Esophagus squamous epithelium (tissue), 5 donors: ENCODE measurements around the gene BTBD8. TPM values are rescaled to one million over a fixed set of nuclear protein-coding genes. Genes with fewer than 3 reads are reported as not detected.

ENCODE experiments used
- DNase-seq: peaks from one replicate; lab custom pipeline; 2025; lab: John Stamatoyannopoulos, UW
- H3K27ac ChIP-seq, 4 donors: fragments of 200-600 bp; sonication (generic); one replicate each; pipeline ENCODE4 v1.5.1; 2016 to 2019; ENCODE audit warnings: mild to moderate bottlenecking in 1 of 4
- H3K27me3 ChIP-seq, 4 donors: fragments of 200-600 bp; sonication (generic); 1 replicate in 3 of 4; 2 replicates in 1 of 4; pipeline versions ENCODE4 v1.5.1 to v1.6.0; 2017 to 2021; ENCODE audit warnings: antibody characterized with exemption in 1 of 4
- H3K36me3 ChIP-seq, 3 donors: fragments of 200-600 bp; sonication (generic); one replicate each; pipeline ENCODE4 v1.5.1; 2016 to 2019
- H3K4me1 ChIP-seq, 3 donors: fragments of 200-600 bp; sonication (generic); one replicate each; pipeline ENCODE4 v1.5.1; 2017 to 2019
- H3K4me3 ChIP-seq, 4 donors: fragments of 200-600 bp; sonication (generic); 1 replicate in 3 of 4; 2 replicates in 1 of 4; pipeline ENCODE4 v1.5.1; 2016 to 2019; ENCODE audit warnings: mild to moderate bottlenecking in 2 of 4, moderate library complexity in 1 of 4
- H3K9me3 ChIP-seq, 3 donors: fragments of 200-600 bp; sonication (generic); one replicate each; pipeline ENCODE4 v1.5.1; 2016 to 2019
- POLR2A ChIP-seq, 4 donors: fragments of 450-650 bp; IDR thresholded peaks; one replicate each; pipeline ENCODE4 v1.6.1; 2017; ENCODE audit warnings: antibody characterized with exemption in 4 of 4, mild to moderate bottlenecking in 4 of 4, moderate library complexity in 3 of 4
- WGBS, 2 donors: methylation state at CpG; one replicate each; pipeline ENCODE4 v1.1.5; 2018; 5-methylcytosine and 5-hydroxymethylcytosine counted together
- intact Hi-C: fragments of 100-400 bp; cut with DNase I; formaldehyde crosslinking; loops from one replicate; pipeline ENCODE4 v1.15.0; 2022
- total RNA-seq, 4 donors: library from RNA; depleted of rRNA; stranded (reverse); fragments of >200 nt; gene quantifications; one replicate each; pipeline ENCODE4 v1.1.0, GENCODE V29; 2016
- TF ChIP-seq, protein P1 (sequence below), 6 experiments: fragments of 450-650 bp in 4 of 6; fragments of 200-600 bp in 2 of 6; sonication (generic) in 2 of 6; IDR thresholded peaks; one replicate each; pipeline ENCODE4 v1.5.1; 2016 to 2019; ENCODE audit warnings: antibody characterized with exemption in 6 of 6, mild to moderate bottlenecking in 4 of 6, moderate library complexity in 4 of 6
- donor health status: DM: yes; HTN: yes; CAD: no.

The BTBD8 gene
- total RNA-seq, 4 donors from 2014 or later = 0.83 to 4.0 (median 2.7) TPM

DNA sequence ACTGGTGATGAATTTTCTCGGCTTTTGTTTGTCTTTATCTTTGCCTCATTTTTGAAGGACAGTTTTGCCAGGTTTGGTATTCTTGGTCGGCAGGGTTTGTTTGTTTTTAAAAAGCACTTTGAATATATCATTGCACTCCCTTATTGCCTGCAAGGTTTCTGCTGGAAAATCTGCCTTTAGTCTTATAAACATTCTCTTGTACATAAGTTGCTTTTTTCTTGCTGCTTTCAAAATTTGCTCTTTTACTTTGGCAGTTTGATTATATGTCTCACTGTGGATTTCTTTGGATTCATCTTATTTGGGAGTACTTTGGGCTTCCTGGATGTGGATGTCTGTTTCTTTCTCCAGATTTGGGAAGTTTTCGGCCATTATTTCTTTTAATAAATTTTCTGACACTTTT, 79.4 kb downstream of the BTBD8 start:
- Histone ChIP-seq H3K4me3 (no peak overlapping the region), H3K9me3 (peaks cover 0 to 27% (median 6%) of the 10 kb centered on the region in 3 donors), H3K4me1 (no peaks in the 10 kb centered on the region), H3K27ac (no peak overlapping the region), H3K36me3 (peaks cover 0 to 20% (median 0%) of the 10 kb centered on the region in 3 donors), H3K27me3 (no peaks in the 10 kb centered on the region)
- DNase-seq = no peak
- whole genome bisulfite sequencing, 2 donors = 82 to 91% methylated on average over 3 of the region's 3 CpGs
- intact Hi-C loops = no loop called here
- TF ChIP-seq, protein P1, sequence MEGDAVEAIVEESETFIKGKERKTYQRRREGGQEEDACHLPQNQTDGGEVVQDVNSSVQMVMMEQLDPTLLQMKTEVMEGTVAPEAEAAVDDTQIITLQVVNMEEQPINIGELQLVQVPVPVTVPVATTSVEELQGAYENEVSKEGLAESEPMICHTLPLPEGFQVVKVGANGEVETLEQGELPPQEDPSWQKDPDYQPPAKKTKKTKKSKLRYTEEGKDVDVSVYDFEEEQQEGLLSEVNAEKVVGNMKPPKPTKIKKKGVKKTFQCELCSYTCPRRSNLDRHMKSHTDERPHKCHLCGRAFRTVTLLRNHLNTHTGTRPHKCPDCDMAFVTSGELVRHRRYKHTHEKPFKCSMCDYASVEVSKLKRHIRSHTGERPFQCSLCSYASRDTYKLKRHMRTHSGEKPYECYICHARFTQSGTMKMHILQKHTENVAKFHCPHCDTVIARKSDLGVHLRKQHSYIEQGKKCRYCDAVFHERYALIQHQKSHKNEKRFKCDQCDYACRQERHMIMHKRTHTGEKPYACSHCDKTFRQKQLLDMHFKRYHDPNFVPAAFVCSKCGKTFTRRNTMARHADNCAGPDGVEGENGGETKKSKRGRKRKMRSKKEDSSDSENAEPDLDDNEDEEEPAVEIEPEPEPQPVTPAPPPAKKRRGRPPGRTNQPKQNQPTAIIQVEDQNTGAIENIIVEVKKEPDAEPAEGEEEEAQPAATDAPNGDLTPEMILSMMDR (IDR thresholded peaks at IDR 0.05) = no peak
- TF ChIP-seq POLR2A (IDR thresholded peaks at IDR 0.05) = no peak

DNA sequence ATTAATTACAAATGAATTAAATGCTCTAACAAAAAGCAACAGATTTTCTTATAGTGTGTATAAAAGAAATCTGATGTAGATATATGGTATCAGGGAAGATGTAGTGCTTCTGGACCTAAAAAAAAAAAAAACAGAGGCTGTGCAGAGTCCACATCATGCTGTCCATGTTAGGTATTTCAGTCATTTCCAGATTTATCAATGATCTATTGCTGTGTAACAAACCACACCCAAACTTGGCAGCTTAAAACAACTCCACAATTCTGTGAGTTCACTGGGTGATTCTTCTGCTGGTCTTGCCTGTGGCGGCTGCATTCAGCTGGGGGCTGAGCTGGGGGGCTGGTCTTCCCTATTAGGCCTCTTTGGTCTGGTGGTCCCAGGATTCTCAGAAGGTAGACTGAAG, 85.2 kb downstream of the BTBD8 start:
- Histone ChIP-seq H3K9me3 (peaks cover 0 to 2% (median 0%) of the 10 kb centered on the region in 3 donors), H3K4me1 (no peaks in the 10 kb centered on the region), H3K27ac (no peak overlapping the region), H3K36me3 (peaks cover 0 to 11% (median 0%) of the 10 kb centered on the region in 3 donors), H3K27me3 (no peaks in the 10 kb centered on the region), H3K4me3 (no peak overlapping the region)
- WGBS, 2 donors = 100% methylated on average over 1 of the region's 1 CpG; no CpG with 5 or more reads in 1 of the 2 donors
- intact Hi-C loops = no loop called here
- TF ChIP-seq, protein P1 (IDR thresholded peaks at IDR 0.05) = no peak
- TF ChIP-seq POLR2A (IDR thresholded peaks at IDR 0.05) = no peak
- no peak for DNase-seq

DNA sequence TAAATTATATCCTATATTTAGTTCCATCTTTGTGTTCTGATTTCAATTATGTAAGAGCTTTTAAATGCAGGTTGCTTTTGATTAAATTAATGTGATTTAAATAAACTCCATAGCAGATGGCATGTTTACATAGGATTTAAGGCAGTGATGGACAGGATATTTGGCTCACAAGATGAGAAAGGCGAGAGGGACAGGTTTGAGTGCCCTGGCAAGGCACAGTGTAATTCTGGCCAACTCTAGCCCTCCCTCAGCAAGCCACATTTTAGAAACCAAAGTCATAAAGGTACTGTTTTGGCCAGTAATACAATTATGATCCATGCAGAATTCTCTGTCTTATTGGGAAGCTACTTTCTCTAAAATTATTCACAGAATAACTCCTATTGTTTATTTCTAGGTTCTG, 87.0 kb downstream of the BTBD8 start:
- intact Hi-C loops = no loop called here
- Histone ChIP-seq H3K27ac (no peak overlapping the region), H3K27me3 (no peaks in the 10 kb centered on the region), H3K4me3 (no peak overlapping the region), H3K9me3 (no peaks in the 10 kb centered on the region), H3K36me3 (peaks cover 0 to under 1% (median 0%) of the 10 kb centered on the region in 3 donors), H3K4me1 (no peaks in the 10 kb centered on the region)
- 50 to 89% methylated on average over 1 of the region's 1 CpG for WGBS, 2 donors
- no peak for DNase-seq
- no peak for TF ChIP-seq POLR2A (IDR thresholded peaks at IDR 0.05)
- TF ChIP-seq, protein P1 (IDR thresholded peaks at IDR 0.05) = no peak

DNA sequence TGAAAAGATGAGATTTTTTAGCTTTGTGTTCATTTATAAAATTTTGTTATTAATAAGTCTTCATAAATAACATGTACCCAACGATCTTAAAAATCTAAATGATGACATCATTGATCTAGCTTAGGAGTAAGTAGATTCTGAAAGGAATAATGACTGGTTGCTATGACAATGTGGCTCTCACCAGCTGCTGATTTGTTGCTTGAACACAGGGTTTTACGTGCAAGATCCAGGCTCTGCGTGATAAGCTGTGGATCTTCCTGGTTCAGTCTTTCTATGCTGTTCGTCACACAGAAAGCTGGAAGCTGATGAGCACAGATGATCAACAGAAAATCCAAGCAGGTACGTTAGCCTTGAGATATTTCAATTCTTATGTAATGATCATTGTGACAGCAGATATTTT, 88.5 kb downstream of the BTBD8 start:
- TF ChIP-seq, protein P1 (IDR thresholded peaks at IDR 0.05) = no peak
- TF ChIP-seq POLR2A (IDR thresholded peaks at IDR 0.05) = no peak
- H3K4me1 ChIP-seq = no peaks in the 10 kb centered on the region
- no peaks in the 10 kb centered on the region for H3K9me3 ChIP-seq
- intact Hi-C loops = no loop called here
- no peaks in the 10 kb centered on the region for H3K36me3 ChIP-seq
- WGBS, 2 donors = 71 to 78% methylated on average over 5 of the region's 5 CpGs
- no peaks in the 10 kb centered on the region for H3K27me3 ChIP-seq
- H3K4me3 ChIP-seq = no peak overlapping the region
- no peak for DNase-seq
- H3K27ac ChIP-seq = no peak overlapping the region

DNA sequence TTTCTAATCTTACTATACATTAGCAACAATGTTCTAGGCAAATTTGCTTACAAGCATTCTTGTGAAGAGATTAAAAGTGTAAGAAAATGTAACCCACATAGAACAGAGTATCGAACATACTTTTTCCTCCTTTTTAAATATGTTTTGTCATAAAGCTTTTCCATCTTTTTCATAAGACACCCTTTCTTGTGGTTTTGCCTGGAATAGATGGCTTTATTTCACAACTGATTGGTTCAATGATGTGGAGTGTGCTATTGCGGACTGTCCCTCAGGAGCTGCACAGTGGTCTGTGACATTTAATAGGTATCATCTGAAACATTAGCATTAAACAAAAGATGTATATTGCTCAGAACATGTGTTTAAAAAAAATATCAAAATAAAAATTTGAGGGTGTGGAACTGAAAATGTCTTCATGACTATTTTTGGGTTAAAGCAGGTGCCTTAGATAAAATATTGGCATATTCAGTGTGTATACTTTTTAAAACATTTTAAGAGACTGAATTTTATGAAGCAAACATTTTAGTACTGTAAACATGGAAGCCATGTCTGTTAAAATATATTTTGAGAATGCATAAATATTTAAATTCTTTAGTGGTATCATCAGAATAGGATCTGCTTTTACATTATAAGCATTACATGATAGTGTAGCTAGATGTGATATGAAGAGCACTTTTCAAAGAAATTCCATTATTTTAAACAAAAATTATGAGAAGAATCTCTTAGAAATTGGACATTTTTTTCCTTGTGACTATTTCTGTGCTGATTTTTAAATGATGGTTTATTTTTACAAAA, 89.3 kb downstream of the BTBD8 start:
- TF ChIP-seq, protein P1 (IDR thresholded peaks at IDR 0.05) = no peak
- TF ChIP-seq POLR2A (IDR thresholded peaks at IDR 0.05) = no peak
- no peak overlapping the region for H3K27ac ChIP-seq

More for the DNA sequence above, 89.3 kb downstream of the BTBD8 start:
- no peaks in the 10 kb centered on the region for H3K9me3 ChIP-seq
- DNase-seq = no peak
- H3K4me1 ChIP-seq = no peaks in the 10 kb centered on the region
- no peaks in the 10 kb centered on the region for H3K36me3 ChIP-seq
- H3K4me3 ChIP-seq = no peak overlapping the region
- intact Hi-C loops = no loop called here
- no peaks in the 10 kb centered on the region for H3K27me3 ChIP-seq
- 87 to 91% methylated on average over 2 of the region's 2 CpGs for WGBS, 2 donors
